Stomach (tissue), 9 donors: Measurements from ENCODE around the gene STK36. TPM values are rescaled to one million over a fixed set of nuclear protein-coding genes. Genes with fewer than 3 reads are reported as not detected.
"Not testable (repeated sequence)": the region's sequence is repeated elsewhere in the genome, so short reads cannot be mapped to it uniquely, and the experiment has no call there.

Source experiments
- DNase-seq, 2 donors: peaks; one replicate each; pipeline versions ENCODE4 v3.0.0 to v3.0.0-alpha.2; 2013 to 2019
- H3K27ac ChIP-seq, 5 donors: fragments of 200-600 bp in 4 of 5; sonication (generic) in 4 of 5; one replicate each; pipeline ENCODE4 v1.5.1; 2013 to 2019; ENCODE audit warnings: mild to moderate bottlenecking in 1 of 5, moderate library complexity in 1 of 5
- H3K27me3 ChIP-seq, 3 donors: fragments of 200-600 bp; sonication (generic); one replicate each; pipeline ENCODE4 v1.5.1; 2017 to 2019; ENCODE audit warnings: mixed run types in 1 of 3
- H3K36me3 ChIP-seq, 4 donors: fragments of 200-600 bp; sonication (generic); 1 replicate in 3 of 4; 2 replicates in 1 of 4; pipeline ENCODE4 v1.5.1; 2016 to 2019
- H3K4me1 ChIP-seq, 4 donors: fragments of 200-600 bp; sonication (generic); one replicate each; pipeline ENCODE4 v1.5.1; 2016 to 2019
- H3K4me3 ChIP-seq, 4 donors: fragments of 200-600 bp; sonication (generic) in 3 of 4; one replicate each; pipeline ENCODE4 v1.5.1; 2016 to 2019; ENCODE audit warnings: mild to moderate bottlenecking in 1 of 4
- H3K9me3 ChIP-seq, 4 donors: fragments of 200-600 bp; sonication (generic); one replicate each; pipeline ENCODE4 v1.5.1; 2016 to 2019
- EP300 ChIP-seq: sonication (generic); formaldehyde crosslinking; IDR thresholded peaks from one replicate; pipeline ENCODE4 v1.6.1; 2017; ENCODE audit warnings: antibody characterized with exemption
- POLR2A ChIP-seq, 4 donors: fragments of 450-650 bp; IDR thresholded peaks; one replicate each; pipeline ENCODE4 v1.6.1; 2016; ENCODE audit warnings: antibody characterized with exemption in 4 of 4, control low read depth in 2 of 4, mild to moderate bottlenecking in 1 of 4, moderate library complexity in 1 of 4
- POLR2AphosphoS5 ChIP-seq, 3 donors: sonication (generic); formaldehyde crosslinking; IDR thresholded peaks; one replicate each; pipeline ENCODE4 v1.6.1; 2016; ENCODE audit warnings: antibody characterized with exemption in 3 of 3
- WGBS, 5 donors: extraction: QIAGEN DNeasy Blood & Tissue Kit in 3 of 5; methylation state at CpG; one replicate each; pipeline versions ENCODE4 v1.1.5 to v1.1.7; 2013 to 2018; 5-methylcytosine and 5-hydroxymethylcytosine counted together
- intact Hi-C: fragments of 100-400 bp; cut with DNase I; formaldehyde crosslinking; loops from one replicate; pipeline ENCODE4 v1.15.1; 2023; ENCODE audit warnings: low total_unique reads
- polyA plus RNA-seq, 3 donors: library from polyadenylated mRNA; stranded (reverse); fragments of 200-250 nt; gene quantifications; one replicate each; pipeline ENCODE4 v1.2.3, GENCODE V29; 2013
- total RNA-seq, 5 donors: library from RNA; depleted of rRNA; stranded (reverse); fragments of >200 nt; gene quantifications; one replicate each; pipeline versions ENCODE4 v1.1.0 to v1.2.3, GENCODE V29; 2014 to 2016
- TF ChIP-seq, protein P1 (sequence below), 7 experiments: fragments of 450-650 bp in 4 of 7; fragments of 200-600 bp in 3 of 7; sonication (generic) in 3 of 7; IDR thresholded peaks; one replicate each; pipeline ENCODE4 v1.5.1; 2016 to 2019; ENCODE audit warnings: antibody characterized with exemption in 7 of 7, control low read depth in 2 of 7, mild to moderate bottlenecking in 1 of 7
- donor health status: healthy with polysubstance abuse.
- donor health status: Bipolar disorder and iron deficiency.
- donor health status: healthy.

STK36 gene
- total and polyA plus RNA-seq, 8 donors = 3.8 to 253 (median 27.6) TPM

GRCh38 chr2:218671097-218671653 is 711 bp upstream of the STK36 start:
- WGBS, 5 donors = 37 to 42% (median 40%) methylated on average over 12 of the region's 12 CpGs
- no peak for DNase-seq
- Histone ChIP-seq H3K9me3 (no peaks in the 10 kb centered on the region), H3K4me3 (peak overlapping the region; percentile 74 to 92 (median 86)), H3K36me3 (peaks cover 23 to 48% (median 37%) of the 10 kb centered on the region in 4 donors), H3K4me1 (peaks cover 12 to 21% (median 18%) of the 10 kb centered on the region in 4 donors), H3K27me3 (no peaks in the 10 kb centered on the region), H3K27ac (peak overlapping the region; percentile 20 to 83 (median 78))
- intact Hi-C loops = no loop called here
- TF ChIP-seq POLR2A (IDR thresholded peaks at IDR 0.05) = no peak
- no peak for TF ChIP-seq POLR2AphosphoS5 (IDR thresholded peaks at IDR 0.05)
- TF ChIP-seq, protein P1, sequence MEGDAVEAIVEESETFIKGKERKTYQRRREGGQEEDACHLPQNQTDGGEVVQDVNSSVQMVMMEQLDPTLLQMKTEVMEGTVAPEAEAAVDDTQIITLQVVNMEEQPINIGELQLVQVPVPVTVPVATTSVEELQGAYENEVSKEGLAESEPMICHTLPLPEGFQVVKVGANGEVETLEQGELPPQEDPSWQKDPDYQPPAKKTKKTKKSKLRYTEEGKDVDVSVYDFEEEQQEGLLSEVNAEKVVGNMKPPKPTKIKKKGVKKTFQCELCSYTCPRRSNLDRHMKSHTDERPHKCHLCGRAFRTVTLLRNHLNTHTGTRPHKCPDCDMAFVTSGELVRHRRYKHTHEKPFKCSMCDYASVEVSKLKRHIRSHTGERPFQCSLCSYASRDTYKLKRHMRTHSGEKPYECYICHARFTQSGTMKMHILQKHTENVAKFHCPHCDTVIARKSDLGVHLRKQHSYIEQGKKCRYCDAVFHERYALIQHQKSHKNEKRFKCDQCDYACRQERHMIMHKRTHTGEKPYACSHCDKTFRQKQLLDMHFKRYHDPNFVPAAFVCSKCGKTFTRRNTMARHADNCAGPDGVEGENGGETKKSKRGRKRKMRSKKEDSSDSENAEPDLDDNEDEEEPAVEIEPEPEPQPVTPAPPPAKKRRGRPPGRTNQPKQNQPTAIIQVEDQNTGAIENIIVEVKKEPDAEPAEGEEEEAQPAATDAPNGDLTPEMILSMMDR (IDR thresholded peaks at IDR 0.05) = no peak
- TF ChIP-seq EP300 = no peak

DNA sequence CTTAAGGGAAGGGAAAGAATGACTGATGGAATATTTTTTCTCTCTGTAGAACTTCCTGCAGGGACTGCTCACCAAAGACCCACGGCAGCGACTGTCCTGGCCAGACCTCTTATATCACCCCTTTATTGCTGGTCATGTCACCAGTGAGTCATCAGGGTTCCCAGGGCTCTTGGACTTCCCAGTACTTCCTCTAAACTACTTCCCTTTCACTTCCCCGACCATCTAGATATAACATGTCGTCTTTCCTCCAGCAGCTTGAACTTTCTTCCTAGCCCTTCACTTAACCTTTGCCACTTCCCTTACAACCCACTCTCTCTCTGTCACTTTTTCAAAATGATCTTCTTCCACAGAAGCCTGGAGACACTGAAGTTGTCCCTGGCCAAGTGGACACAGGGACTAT is 7.2 kb downstream of the STK36 start:
- H3K4me1 ChIP-seq = no peaks in the 10 kb centered on the region
- intact Hi-C loops = no loop called here
- no peaks in the 10 kb centered on the region for H3K9me3 ChIP-seq
- DNase-seq = no peak
- TF ChIP-seq POLR2AphosphoS5 (IDR thresholded peaks at IDR 0.05) (no peak), EP300 (no peak), POLR2A (IDR thresholded peaks at IDR 0.05) (no peak)
- TF ChIP-seq, protein P1 (IDR thresholded peaks at IDR 0.05) = no peak
- 58 to 80% (median 68%) methylated on average over 4 of the region's 4 CpGs for WGBS, 5 donors
- no peak overlapping the region for H3K4me3 ChIP-seq
- H3K27ac ChIP-seq = no peak overlapping the region
- H3K36me3 ChIP-seq = peaks cover 9 to 86% (median 81%) of the 10 kb centered on the region in 4 donors
- no peaks in the 10 kb centered on the region for H3K27me3 ChIP-seq

GRCh38 chr2:218680061-218680460 is 8.2 kb downstream of the STK36 start:
- no peak for DNase-seq
- Histone ChIP-seq H3K4me3 (no peak overlapping the region), H3K4me1 (no peaks in the 10 kb centered on the region), H3K27me3 (no peaks in the 10 kb centered on the region), H3K36me3 (peaks cover 12 to 92% (median 86%) of the 10 kb centered on the region in 4 donors), H3K27ac (no peak overlapping the region), H3K9me3 (no peaks in the 10 kb centered on the region)
- intact Hi-C loops = no loop called here
- whole genome bisulfite sequencing, 5 donors = 83 to 91% (median 89%) methylated on average over 3 of the region's 3 CpGs
- TF ChIP-seq, protein P1 (IDR thresholded peaks at IDR 0.05) = no peak

DNA sequence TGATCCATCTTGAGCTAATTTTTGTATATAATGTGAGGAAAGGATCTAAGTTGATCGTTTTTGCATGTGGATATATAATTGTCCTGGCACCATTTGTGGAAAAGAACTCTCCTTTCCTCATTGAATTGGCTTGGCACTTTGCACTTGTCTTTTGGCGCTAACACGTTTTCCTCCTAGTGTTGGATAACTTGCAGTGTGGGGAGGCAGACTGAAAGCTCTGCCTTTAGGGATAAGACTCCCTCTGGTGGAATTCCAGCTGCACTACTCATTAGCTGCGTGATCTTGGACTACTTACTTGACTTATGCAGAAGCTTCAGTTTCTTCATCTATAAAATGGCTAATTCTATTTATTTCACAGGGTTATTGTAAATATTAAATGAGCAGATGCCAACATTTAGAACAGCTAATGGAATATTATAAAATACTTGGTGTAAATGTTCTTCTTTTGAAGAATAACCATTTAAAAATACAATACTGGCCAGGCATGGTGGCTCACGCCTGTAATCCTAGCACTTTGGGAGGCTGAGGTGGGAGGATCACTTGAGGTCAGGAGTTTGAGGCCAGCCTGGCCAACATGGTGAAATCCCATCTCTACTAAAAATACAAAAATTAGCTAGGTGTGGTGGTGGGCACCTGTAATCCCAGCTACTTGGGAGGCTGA is 15.6 kb downstream of the STK36 start:
- H3K36me3 ChIP-seq = peaks cover 29 to 74% (median 69%) of the 10 kb centered on the region in 4 donors
- H3K4me1 ChIP-seq, H3K9me3 ChIP-seq, H3K27ac ChIP-seq, H3K4me3 ChIP-seq, intact Hi-C loops, H3K27me3 ChIP-seq: not testable (repeated sequence)
- TF ChIP-seq, protein P1 (IDR thresholded peaks at IDR 0.05) = peak in 5 of 7 experiments; percentile 72 to 80 (median 74)
- TF ChIP-seq POLR2AphosphoS5 (IDR thresholded peaks at IDR 0.05) = peak in 1 of 3 donors; percentile 54
- 23 to 26% (median 24%) methylated on average over 5 of the region's 5 CpGs for WGBS, 5 donors
- peak; percentile 57 to 88 for DNase-seq
